Smooth muscle cell (in vitro differentiated cells): ENCODE measurements around the gene FKBP9. TPM values are rescaled to one million over a fixed set of nuclear protein-coding genes. Genes with fewer than 3 reads are reported as not detected.

Experiments
- DNase-seq: peaks from one replicate; lab custom pipeline; 2025; ENCODE audit not compliant: unreplicated experiment; lab: John Stamatoyannopoulos, UW
- H2AFZ ChIP-seq: fragments of 200-600 bp; sonication (generic); 2 replicates; pipeline ENCODE4 v1.6.0; 2016; ENCODE audit warnings: antibody characterized with exemption, low read depth, mild to moderate bottlenecking
- H3F3A ChIP-seq: fragments of 200-600 bp; sonication (generic); 2 replicates; pipeline ENCODE4 v1.6.0; 2017; ENCODE audit warnings: antibody characterized with exemption, low read depth
- H3K27ac ChIP-seq: fragments of 200-600 bp; sonication (generic); 2 replicates; pipeline ENCODE4 v1.5.1; 2016; ENCODE audit warnings: low read depth, mild to moderate bottlenecking
- H3K27me3 ChIP-seq: fragments of 200-600 bp; sonication (generic); 2 replicates; pipeline ENCODE4 v1.6.1; 2016; ENCODE audit warnings: low read depth, mild to moderate bottlenecking
- H3K36me3 ChIP-seq: fragments of 200-600 bp; sonication (generic); 2 replicates; pipeline ENCODE4 v1.5.1; 2016; ENCODE audit warnings: low read depth
- H3K4me1 ChIP-seq: fragments of 200-600 bp; sonication (generic); 2 replicates; pipeline ENCODE4 v1.5.1; 2016; ENCODE audit warnings: low read depth
- H3K4me2 ChIP-seq: fragments of 200-600 bp; sonication (generic); 2 replicates; pipeline ENCODE4 v1.6.0; 2016; ENCODE audit warnings: mild to moderate bottlenecking
- H3K4me3 ChIP-seq: fragments of 200-600 bp; sonication (generic); 2 replicates; pipeline ENCODE4 v1.5.1; 2016; ENCODE audit warnings: mild to moderate bottlenecking
- H3K79me2 ChIP-seq: fragments of 200-600 bp; sonication (generic); 2 replicates; pipeline ENCODE4 v1.6.0; 2016; ENCODE audit warnings: low read depth, mild to moderate bottlenecking
- H3K9ac ChIP-seq: fragments of 200-600 bp; sonication (generic); 2 replicates; pipeline ENCODE4 v1.6.0; 2016; ENCODE audit warnings: low read depth
- H3K9me3 ChIP-seq: fragments of 200-600 bp; sonication (generic); replicated peaks from 2 replicates; pipeline ENCODE4 v1.5.1; 2016; ENCODE audit warnings: low read depth
- H4K20me1 ChIP-seq: fragments of 200-600 bp; sonication (generic); 2 replicates; pipeline ENCODE4 v1.6.0; 2016; ENCODE audit warnings: low read depth
- WGBS: methylation state at CpG from one replicate; pipeline ENCODE4 v1.1.7; 2016; ENCODE audit warnings: low lambda C conversion rate; 5-methylcytosine and 5-hydroxymethylcytosine counted together
- polyA plus RNA-seq: library from polyadenylated mRNA; unstranded; fragments of >200 nt; fragmentation: Nextera tagmentation; extraction: Ambion mirVana; gene quantifications from 2 replicates; pipeline ENCODE4 v1.2.1, GENCODE V29; 2016
- total RNA-seq: library from RNA; depleted of rRNA; stranded (reverse); fragments of >200 nt; gene quantifications from 2 replicates; pipeline ENCODE4 v1.2.3, GENCODE V29; 2014
- TF ChIP-seq, protein P1 (sequence below): fragments of 200-600 bp; sonication (generic); IDR thresholded peaks from 2 replicates; pipeline ENCODE4 v1.5.1; 2017; ENCODE audit warnings: borderline replicate concordance, mild to moderate bottlenecking, antibody characterized with exemption; ENCODE audit not compliant: insufficient read depth, poor library complexity, severe bottlenecking

FKBP9 gene
- total and polyA plus RNA-seq, 2 experiments from 2014 or later = 99.0 to 130 TPM

DNA sequence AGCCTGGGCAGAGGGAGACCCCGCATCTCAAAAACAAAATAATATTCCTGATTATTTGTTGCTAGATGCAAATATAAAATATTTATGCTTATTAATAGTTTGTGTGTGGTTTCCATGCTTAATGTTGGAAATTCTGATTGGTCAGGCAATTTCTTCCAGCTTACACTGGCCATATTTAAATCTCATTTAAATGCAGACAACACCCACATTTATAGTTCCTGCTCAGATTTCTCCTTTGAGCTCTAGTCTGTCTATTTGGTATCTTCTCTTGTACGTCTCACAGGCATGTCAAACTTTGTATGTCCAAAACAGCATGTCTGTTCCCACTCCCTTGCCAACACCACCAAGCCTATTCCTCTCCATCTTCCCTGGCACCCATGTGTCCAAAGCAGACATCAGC is 52.5 kb downstream of the FKBP9 start:
- TF ChIP-seq, protein P1, sequence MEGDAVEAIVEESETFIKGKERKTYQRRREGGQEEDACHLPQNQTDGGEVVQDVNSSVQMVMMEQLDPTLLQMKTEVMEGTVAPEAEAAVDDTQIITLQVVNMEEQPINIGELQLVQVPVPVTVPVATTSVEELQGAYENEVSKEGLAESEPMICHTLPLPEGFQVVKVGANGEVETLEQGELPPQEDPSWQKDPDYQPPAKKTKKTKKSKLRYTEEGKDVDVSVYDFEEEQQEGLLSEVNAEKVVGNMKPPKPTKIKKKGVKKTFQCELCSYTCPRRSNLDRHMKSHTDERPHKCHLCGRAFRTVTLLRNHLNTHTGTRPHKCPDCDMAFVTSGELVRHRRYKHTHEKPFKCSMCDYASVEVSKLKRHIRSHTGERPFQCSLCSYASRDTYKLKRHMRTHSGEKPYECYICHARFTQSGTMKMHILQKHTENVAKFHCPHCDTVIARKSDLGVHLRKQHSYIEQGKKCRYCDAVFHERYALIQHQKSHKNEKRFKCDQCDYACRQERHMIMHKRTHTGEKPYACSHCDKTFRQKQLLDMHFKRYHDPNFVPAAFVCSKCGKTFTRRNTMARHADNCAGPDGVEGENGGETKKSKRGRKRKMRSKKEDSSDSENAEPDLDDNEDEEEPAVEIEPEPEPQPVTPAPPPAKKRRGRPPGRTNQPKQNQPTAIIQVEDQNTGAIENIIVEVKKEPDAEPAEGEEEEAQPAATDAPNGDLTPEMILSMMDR = no peak
- DNase-seq = no peak
- no peaks in the 10 kb centered on the region for H3K4me1 ChIP-seq

DNA sequence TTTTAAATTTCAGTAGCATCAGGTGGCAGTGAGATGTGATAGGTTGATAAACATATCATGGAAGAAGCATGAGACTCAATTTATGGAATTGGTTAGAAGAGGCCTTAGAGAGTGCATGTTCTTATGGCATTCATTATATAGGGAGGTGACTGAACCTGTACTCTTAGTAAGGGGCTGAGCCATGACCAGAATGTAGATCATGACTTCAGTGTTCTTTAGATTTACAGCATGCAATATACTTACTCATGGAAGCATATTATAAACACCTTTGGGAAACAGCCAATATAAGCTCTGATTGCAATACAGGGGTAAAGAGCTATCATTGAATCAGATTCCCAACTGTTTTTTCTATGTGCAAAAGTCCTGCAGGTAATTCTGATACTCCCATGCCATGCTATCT is 55.1 kb downstream of the FKBP9 start:
- Histone ChIP-seq H3K27ac (no peak overlapping the region), H4K20me1 (no peaks in the 10 kb centered on the region), H3K36me3 (peaks cover 3% of the 10 kb centered on the region), H3K9me3 (no peaks in the 10 kb centered on the region), H3K27me3 (no peaks in the 10 kb centered on the region), H3K9ac (no peak overlapping the region), H3F3A (peaks cover 4% of the 10 kb centered on the region), H3K4me1 (no peaks in the 10 kb centered on the region), H3K4me2 (no peak overlapping the region), H3K4me3 (no peak overlapping the region), H3K79me2 (no peaks in the 10 kb centered on the region), H2AFZ (no peak overlapping the region)
- TF ChIP-seq, protein P1 = no peak
- DNase-seq = no peak

More for the DNA sequence above, 52.5 kb downstream of the FKBP9 start:
- H3K4me3 ChIP-seq = no peak overlapping the region
- WGBS = 100% methylated on average over 2 of the region's 2 CpGs
- H2AFZ ChIP-seq = no peak overlapping the region
- no peaks in the 10 kb centered on the region for H3K9me3 ChIP-seq
- no peaks in the 10 kb centered on the region for H3K79me2 ChIP-seq
- no peaks in the 10 kb centered on the region for H3K36me3 ChIP-seq
- H3K9ac ChIP-seq = no peak overlapping the region
- no peak overlapping the region for H3K27ac ChIP-seq
- H3K27me3 ChIP-seq = no peaks in the 10 kb centered on the region
- no peak overlapping the region for H3K4me2 ChIP-seq
- H3F3A ChIP-seq = peaks cover 4% of the 10 kb centered on the region
- H4K20me1 ChIP-seq = no peaks in the 10 kb centered on the region

DNA sequence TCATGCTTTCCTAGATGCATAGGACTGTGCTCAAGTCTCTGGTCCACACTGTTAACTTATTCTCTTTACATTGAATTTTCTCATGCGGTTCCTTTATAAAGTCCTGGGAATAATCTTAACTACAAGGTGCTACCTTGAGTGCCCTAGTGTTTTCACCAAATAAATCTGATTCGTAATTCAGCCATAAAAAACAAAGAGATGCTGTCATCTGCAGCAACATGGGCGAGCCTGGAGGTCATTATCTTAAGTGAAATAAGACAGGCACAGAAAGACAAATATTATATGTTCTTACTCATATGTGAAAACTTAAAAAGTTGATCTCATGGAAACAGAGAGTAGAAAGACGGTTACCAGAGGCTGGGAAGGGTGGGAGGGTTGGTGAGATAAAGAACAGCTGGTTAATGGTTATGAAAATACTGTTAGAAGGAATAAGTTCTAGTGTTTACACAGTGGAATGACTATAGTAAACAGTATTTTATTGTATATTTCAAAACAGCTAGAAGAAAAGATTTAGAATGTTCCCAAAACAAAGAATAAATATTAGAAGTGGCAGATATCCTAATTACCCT is 67.0 kb downstream of the FKBP9 start:
- no peak overlapping the region for H3K27ac ChIP-seq
- 57% methylated on average over 4 of the region's 4 CpGs for WGBS
- DNase-seq = no peak
- peaks cover 21% of the 10 kb centered on the region for H3K36me3 ChIP-seq
- TF ChIP-seq, protein P1 = no peak
- no peaks in the 10 kb centered on the region for H3K9me3 ChIP-seq
- no peak overlapping the region for H3K9ac ChIP-seq
- no peaks in the 10 kb centered on the region for H3F3A ChIP-seq
- H3K79me2 ChIP-seq = no peaks in the 10 kb centered on the region
- H3K4me3 ChIP-seq = no peak overlapping the region
- no peak overlapping the region for H2AFZ ChIP-seq
- peaks cover 4% of the 10 kb centered on the region for H4K20me1 ChIP-seq
- H3K4me1 ChIP-seq = no peaks in the 10 kb centered on the region
- no peak overlapping the region for H3K4me2 ChIP-seq
- H3K27me3 ChIP-seq = no peaks in the 10 kb centered on the region

GRCh38 chr7:33035776-33036175 is 78.5 kb downstream of the FKBP9 start:
- no peak for DNase-seq
- H3K4me2 ChIP-seq = no peak overlapping the region
- no peak overlapping the region for H3K27ac ChIP-seq
- H3K79me2 ChIP-seq = peaks cover 48% of the 10 kb centered on the region
- 95% methylated on average over 2 of the region's 2 CpGs for WGBS
- H3K27me3 ChIP-seq = no peaks in the 10 kb centered on the region
- no peak overlapping the region for H3K9ac ChIP-seq
- H3K4me3 ChIP-seq = no peak overlapping the region
- H3F3A ChIP-seq = no peaks in the 10 kb centered on the region
- peaks cover 8% of the 10 kb centered on the region for H4K20me1 ChIP-seq
- H3K9me3 ChIP-seq = no peaks in the 10 kb centered on the region
- H3K4me1 ChIP-seq = no peaks in the 10 kb centered on the region
- H3K36me3 ChIP-seq = no peaks in the 10 kb centered on the region
- TF ChIP-seq, protein P1 = no peak
- H2AFZ ChIP-seq = no peak overlapping the region
